PC-3 (cell line): ENCODE data around the gene GRPEL2.

ENCODE experiments used
- CTCF ChIP-seq: fragments of 300-600 bp; sonication (generic); conservative IDR thresholded peaks from 2 replicates; pipeline ENCODE4 v1.5.1; 2017; ENCODE audit warnings: antibody characterized with exemption, low read depth, mild to moderate bottlenecking, low read length
- EZH2 ChIP-seq: fragments of 300-600 bp; sonication (generic); IDR thresholded peaks from one replicate; pipeline ENCODE4 v1.6.1; 2017; ENCODE audit warnings: antibody characterized with exemption, mild to moderate bottlenecking, low read length; ENCODE audit not compliant: unreplicated experiment

GRCh38 chr5:149333711-149334443, 11.4 kb upstream of the GRPEL2 start:
- TF ChIP-seq CTCF (no peak), EZH2 (no peak)
